Activated CD4-positive, CD25-positive, alpha-beta regulatory T cell treated with anti-CD3 and anti-CD28 coated beads, Interleukin-2, amount 50 U/mL, for 72 hours (primary cell): ENCODE measurements around the gene NBAS.
"Not testable (repeated sequence)": the region's sequence is repeated elsewhere in the genome, so short reads cannot be mapped to it uniquely, and the experiment has no call there.

Experiments
- DNase-seq: peaks from one replicate; pipeline ENCODE4 v3.0.0; 2021

The NBAS gene

DNA sequence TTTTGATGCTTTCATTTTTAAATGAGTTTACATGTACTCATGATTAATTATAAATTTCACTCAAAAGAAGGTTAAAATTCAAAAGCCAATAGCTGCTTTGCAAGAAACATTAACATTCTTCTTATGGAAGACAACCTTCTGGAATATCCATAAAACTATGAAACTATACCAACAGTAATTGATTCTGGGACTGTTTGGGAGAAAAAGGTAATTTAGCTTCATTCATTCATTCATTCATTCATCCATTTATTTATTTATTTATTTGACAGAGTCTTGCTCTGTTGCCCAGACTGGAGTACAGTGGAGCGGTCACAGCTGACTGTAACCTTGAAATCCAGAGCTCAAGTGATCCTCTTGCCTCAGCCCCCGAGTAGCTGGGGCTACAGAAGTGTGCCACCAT, 110.3 kb downstream of the NBAS start:
- DNase-seq: no peak

DNA sequence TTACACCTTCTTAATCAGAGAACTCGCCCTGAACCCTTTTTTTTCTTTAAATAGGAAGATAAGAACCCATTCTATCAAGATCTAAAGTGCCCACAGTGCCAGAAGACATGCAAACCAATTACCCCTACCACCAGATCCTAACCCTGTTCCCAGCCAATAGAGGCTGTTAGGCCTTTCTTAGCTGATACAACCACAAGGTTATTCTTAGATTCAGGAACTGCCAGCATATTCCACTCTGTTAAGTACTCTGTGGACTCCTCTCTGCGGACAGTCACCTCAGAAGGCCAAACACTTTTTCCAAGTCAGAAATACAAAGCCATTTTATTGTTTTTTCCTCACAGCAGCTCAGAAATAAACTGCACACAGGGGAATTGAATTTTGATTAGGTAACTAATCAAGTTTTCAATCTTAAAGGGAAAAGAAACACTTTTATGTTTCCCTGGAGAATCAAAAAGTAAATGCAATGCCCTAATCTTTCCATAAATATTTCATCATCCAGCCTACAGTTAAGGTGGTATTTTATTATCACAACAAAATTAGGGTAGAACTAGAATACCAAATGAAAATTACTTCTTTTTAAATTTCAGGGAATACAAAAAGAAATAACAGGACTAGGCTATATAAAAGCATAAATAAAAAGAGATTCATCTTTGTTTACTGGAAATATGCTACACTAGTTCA, 111.4 kb downstream of the NBAS start:
- no peak for DNase-seq

DNA sequence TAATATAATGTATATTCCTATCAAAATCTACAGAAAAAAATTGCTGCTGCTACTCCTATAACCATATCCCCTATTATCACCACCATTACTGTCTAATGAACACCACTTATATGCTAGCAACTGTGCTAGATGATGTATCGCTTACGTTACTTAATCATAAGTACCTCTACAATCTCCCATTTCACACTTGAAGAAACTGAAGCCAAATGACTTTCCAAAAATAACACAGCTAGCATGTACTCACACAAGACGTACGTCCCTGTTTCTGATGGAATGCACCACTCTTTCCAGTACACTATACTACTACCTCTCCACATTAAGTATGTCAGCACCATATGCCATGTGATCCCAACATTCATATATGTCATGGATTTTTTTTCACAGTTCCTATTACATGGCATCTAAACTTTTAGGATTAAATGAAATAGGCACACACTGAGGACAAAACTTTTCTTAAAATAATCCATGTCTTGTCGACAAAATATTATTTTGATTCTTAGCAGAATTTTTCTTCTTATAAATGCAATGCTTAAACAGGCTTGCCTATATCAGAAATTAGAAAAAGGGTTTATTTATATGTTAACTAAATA, 112.8 kb downstream of the NBAS start:
- DNase-seq: no peak

DNA sequence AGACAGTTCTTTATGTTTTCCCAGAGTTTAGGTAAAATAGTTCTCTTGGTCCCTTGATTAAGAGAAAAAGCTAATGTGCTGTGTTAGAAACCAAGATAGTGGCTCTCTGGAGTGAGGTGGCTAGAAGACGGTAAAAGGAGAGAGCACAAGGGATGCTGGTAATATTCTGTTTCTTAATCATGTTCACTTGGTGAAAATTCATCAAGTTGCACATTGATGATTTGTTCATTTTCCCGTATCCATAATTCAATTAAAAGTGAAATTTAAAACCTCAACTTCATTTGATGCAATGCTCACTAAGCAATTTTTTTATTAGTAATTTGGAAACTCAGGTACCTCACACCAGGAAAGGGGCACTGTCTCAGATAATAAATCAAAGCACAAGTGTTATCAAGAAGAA, 113.8 kb downstream of the NBAS start:
- DNase-seq: no peak

DNA sequence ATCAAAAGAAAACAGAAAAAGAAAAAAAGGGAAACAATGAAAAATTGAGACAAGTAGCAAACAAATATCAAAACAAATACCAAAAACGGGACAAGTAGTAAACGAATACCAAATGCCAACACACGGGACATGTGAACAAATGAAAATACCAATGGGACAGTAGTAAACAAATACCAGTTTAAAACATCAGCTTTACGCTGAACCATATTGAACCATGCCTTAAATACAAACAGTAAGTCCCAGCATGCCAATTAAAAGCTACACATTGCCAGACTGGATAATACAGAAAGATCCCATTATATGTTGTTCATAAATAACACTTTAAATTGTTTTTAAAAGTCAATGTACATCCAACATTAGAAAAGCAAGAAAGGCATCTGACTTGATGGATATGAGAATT, 114.2 kb downstream of the NBAS start:
- DNase-seq: no peak

DNA sequence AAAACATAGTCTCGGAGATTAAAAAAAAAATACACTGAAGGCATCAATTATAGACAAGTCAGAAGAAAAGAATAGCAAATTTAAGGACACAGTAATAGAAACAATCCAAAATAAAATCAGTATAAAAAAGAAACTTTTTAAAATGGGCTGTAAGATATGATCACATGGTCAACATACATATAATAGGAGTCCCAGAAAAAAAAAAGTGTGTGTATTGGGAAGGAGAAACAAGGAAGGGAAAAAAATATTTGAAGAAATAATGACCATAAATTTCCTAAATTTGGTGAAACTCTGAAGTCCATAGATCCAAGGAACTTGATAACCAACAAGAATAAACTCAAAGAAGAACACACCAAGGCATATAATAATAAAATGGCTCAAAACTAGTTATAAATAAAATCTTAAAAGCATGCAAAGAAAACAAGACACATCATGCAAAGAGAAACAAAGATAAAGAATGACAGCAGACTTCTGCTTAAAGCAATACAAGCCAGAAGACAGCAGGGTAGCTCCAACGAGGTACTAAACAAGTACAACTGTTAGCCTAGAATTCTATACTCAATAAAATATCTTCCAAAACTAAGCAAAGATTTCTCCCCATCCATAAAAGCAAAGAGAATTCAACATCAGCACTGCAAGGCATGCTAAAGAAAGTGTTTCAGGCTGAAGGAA, 115.1 kb downstream of the NBAS start:
- no peak for DNase-seq

DNA sequence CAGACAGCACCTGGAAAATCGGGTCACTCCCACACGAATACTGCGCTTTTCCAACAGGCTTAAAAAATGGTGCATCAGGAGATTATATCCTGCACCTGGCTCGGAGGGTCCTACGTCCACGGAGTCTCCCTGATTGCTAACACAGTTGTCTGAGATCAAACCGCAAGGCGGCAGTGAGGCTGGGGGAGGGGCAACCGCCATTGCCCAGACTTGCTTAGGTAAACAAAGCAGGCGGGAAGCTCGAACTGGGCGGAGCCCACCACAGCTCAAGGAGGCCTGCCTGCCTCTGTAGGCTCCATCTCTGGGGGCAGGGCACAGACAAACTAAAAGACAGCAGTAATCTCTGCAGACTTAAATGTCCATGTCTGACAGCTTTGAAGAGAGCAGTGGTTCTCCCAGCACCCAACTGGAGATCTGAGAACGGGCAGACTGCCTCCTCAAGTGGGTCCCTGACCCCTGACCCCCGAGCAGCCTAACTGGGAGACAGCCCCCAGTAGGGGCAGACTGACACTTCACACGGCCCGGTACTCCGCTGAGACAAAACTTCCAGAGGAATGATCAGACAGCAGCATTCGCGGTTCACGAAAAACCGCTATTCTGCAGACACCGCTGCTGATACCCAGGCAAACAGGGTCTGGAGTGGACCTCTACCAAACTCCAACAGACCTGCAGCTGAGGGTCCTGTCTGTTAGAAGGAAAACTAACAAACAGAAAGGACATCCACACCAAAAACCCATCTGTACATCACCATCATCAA, 121.2 kb downstream of the NBAS start:
- not testable (repeated sequence) for DNase-seq

DNA sequence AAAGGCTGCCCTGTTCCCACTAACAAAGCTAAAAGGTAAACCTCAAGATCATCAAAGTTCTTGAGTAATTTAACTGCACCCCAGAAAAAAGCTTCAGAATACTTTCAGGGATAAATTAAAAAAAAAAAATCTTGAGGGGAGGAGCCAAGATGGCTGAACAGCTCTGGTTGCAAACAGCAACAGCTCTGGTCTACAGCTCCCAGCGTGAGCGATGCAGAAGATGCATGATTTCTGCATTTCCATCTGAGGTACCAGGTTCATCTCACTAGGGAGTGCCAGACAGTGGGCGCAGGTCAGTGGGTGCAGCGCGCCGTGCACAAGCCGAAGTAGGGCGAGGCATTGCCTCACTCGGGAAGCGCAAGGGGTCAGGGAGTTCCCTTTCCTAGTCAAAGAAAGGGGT, 121.8 kb downstream of the NBAS start:
- DNase-seq: not testable (repeated sequence)

DNA sequence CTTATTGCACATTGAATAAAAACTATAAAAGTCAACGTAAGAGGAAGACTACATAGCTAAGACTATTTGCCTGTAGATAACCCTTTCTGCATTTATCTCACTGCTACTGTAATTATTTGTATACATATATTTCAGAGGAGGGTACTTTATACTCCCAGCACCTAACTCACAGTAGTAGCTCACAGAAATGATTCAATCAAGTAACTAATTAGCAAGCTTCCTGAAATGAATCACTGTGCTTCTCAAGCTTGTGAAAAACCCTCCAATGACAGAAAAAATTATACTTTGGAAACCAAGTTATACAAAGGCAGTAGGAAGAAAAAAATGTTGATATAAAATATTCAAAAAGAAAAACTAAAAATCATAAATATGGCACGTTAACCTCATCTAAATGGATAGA, 124.9 kb downstream of the NBAS start:
- no peak for DNase-seq

DNA sequence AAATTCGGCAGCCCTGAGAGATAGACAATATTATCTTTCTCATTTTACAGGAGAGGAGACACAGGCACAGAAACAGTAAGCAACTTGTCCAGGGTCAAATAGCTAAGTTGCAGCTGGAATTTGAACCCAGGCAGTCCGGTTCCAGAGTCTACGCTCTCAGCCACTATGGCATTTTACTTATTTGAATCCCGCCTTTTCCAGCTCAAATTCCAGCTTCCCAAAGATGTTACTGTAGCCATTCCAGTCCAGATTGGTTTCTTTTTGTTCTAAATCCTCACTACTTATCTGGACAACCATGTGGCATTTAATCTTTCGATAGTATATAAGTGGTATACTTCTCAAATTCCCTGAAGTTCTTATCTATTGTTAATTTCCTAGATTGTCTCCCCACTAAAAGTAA, 125.7 kb downstream of the NBAS start:
- no peak for DNase-seq

DNA sequence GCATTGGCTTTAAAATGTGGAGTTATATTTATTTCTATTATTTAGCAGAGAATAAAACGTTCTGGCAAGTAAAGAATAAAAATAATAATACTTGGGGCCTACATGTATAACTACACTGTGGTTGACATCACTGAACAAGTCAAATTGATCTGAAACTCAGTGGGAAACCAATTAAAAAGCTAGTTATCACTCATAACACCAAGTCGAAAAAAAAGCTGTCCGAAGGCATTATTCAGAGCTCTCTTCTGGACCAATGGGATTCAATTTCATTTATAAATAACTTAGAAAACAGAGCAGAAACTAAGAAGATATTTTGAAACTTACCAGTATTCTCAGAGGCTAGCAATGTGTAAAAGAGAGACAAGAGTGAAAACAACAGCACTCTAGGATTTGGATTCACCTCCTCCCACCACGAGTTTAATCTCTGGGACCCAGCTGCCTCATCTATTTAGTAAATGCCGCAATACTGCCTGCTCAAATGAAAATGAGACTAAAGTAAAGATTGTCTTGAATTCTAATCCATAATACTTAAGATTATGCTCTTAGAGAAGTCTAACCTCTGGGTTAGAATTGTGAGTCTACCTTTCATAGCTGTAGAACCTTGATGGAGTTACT, 128.4 kb downstream of the NBAS start:
- DNase-seq: no peak

DNA sequence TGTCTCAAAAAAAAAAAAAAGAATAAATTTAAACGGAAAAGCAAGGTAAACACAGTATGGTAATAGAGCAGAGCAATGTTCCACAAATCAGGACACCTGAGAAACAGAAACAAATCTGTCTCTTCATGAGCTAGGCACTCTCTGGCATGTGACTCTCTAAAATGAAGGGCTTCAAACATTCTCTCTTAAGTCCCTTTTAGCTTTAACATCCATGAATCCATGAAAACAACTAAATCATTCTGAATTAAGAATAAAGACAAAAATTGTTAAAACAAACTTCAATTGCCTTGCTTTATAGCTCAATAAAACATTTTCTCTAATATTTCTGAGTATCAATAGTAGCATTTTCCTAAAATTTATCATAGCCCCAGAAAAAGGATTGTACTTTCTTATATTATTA, 132.1 kb downstream of the NBAS start:
- no peak for DNase-seq

DNA sequence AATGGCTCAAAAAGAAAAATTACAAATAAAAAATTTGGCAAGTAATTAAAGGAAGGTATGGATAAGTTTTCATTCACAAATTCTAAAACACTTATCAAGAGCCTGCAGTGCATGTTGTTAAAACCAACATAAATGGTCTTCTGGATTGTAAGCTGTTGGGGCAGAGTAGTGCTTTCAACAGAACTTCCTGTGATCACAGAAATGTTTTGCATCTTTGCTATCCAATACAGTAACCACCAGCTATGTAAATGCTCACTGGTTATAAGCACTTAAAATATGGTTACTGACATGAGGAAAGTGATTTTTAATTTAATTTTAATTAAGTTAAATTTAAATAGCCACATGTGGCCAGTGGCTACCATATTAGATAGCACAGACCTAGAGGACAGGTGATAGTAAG, 133.1 kb downstream of the NBAS start:
- no peak for DNase-seq

DNA sequence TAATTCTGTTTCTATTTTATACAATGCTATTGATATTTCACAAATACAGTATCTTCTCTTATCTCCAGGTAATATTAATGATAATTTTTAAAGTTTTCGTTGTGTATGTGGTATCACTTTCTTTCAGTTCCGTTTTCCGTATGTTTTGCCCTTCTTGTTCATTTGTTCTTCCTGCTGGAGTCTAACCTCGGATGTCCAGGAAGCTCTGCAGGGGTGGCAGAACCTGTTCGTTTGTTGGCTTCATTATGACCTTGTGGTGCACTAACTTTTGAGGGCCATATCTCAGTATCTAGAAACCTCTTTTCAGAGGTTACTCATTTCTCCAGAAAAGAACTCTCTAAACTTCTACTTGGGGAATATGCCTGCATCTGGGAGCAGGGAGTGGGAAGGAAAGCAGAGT, 134.5 kb downstream of the NBAS start:
- no peak for DNase-seq

DNA sequence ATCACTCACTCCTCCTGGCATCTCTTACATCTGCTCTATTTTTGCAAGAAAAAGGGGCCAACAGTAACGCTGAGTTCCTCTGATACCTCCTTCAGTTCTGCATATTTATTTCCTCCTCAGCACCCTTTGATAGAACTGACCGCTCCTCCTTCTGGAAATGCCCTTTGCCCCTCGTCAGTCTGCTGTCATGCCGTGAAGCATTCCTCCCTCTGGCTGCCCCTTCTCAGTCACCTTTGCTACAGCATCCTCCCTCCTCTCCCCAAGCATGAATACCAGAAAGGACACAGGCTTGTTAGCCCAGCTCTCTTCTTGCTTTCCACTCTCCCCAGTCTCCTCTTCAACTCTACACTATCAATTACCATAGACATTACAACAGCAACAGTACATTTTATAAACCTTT, 135.4 kb downstream of the NBAS start:
- no peak for DNase-seq

DNA sequence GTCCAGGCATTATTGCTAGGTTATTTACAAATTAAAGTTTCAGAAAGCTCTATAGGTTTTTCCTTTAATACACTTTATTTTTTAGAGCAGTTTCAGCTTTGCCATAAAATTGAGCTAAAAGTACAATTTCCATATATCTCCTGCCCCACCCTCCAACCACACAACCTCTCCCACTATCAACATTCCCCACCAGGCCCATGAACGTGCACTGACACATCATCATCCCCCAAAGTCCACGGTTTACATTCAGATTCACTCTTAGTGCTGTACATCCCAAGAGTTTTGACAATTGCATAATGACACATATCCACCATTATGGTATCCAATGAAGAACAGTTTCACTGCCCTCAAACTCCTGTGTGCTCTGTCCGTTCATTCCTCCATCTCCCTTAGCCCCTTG, 139.4 kb downstream of the NBAS start:
- no peak for DNase-seq

DNA sequence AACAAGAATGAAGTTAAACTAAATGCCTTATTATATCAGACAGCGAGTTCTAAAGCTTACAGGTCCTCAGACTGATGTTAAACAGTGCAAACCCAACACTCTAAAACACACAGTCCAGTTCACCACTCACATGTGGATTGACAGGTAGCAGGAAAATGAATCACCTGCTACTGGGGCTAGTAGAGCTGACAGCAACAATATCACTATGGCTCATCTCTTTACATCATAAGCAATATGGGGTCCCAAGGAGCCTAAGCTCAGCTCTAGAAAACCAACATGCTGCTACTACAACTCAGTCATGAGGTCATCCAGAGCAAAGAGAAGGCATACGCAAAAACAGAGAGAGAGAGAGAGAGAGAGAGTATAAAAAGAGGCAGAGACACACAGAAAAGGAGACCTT, 145.4 kb downstream of the NBAS start:
- no peak for DNase-seq

DNA sequence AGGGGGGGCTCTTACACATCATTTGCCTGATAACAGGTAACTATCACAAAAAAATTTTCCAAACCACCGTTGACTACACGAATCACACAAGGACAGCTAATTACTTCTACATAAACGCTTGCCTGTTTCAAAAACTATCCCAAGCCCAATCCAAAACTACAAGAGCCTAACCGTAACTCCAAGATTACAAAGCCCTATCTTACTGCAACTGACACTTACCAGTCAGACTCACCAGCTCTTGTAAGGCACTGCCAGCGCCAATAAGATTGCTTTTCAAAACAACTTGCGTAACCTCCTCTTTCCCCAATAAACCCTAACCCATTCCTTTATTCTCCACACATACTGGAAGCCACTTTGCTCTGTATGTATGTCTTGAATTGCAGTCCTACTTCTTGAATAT, 148.4 kb downstream of the NBAS start:
- no peak for DNase-seq

DNA sequence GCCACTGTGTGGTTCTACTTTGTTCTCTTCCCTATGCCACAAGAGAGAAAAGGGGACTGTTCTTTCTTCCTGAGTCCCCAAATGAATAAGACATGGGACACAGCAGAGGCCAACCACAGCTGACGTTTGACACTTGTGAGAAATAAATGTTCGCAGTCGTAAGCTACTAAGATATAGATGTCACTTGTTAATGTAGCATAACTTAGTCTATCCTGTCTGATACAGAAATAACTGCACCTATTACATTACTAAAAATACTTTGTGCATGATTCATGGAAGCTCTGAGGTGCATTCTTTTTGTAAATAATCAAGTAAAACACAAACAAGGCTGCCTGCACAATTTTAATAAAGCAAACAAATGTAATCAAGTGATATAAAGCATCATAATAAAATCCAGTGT, 148.8 kb downstream of the NBAS start:
- no peak for DNase-seq

DNA sequence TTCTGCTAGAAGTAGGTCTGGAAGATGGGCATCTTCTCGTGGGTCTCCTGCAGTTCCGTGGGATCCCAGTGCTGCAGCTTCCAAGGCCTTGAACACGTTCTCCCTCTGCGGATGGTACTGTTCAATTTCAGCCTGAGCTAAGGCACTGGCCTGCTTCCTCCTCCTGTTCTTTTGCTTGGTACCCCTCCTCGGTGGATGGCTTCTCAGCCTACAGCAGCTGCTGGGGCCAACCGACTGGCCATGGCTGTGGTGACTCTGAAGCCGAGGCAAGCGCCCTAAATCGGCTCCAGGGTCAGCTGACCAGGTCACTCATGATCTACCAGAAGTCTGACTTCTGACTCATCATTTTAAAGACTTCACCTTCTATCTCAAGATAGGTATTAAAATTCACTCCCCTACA, 150.2 kb downstream of the NBAS start:
- DNase-seq: no peak

DNA sequence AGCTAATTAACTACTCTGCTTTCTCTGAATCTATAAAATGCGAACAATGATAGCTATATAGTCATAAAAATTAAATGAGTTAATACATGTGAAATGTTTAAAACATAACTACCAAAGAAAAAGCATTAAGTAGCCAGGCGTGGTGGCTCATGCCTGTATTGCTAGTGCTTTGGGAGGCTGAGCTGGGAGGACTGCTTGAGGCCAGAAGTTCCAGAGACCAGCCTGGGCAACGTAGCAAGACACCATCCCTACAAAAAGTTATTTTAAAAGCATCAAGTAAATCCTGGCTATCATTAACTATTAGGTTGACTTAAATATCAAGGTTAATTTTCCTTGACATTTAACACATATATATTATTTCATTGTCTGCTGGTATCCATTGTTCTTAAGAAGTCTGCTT, 152.4 kb downstream of the NBAS start:
- no peak for DNase-seq

DNA sequence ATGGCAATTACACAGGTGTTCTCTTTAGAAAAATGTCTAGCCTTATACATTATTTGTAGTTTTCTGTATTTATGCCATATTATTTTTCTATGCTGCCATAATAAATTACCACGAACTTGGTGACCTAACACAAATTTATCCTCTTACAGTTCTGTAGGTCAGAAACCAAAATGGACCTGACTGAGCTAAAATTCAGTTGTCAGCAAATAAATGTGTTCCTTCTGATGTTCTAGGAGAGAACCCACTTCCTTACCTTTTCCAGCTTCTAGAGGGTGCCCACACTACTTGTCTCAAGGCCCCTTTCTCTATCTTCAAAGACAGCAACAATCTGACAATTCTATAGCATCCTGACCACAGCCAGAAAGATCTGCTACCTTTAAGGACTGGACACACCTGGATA, 153.5 kb downstream of the NBAS start:
- no peak for DNase-seq

DNA sequence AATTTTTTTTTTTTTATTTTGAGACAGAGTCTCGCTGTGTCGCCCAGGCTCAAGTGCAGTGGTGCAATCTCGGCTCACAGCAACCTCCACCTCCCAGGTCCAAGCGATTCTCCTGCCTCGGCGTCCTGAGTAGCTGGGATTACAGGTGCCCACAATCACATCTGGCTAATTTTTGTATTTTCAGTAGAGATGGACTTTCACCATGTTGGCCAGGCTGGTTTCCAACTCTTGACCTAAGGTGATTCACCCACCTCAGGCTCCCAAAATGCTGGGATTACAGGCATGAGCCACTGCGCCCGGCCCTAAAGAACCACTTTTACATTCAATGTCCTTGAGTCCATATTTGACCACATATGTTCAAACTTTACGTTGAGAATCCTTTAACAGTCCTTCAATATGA, 156.6 kb downstream of the NBAS start:
- DNase-seq: not testable (repeated sequence)
